Astrocyte (in vitro differentiated cells and primary cell): ENCODE results near the gene CMSS1. TPM values are rescaled to one million over a fixed set of nuclear protein-coding genes. Genes with fewer than 3 reads are reported as not detected.

Experiments used
- DNase-seq: peaks from one replicate; pipeline ENCODE4 v3.0.0-alpha.2; 2010; ENCODE audit warnings: low read depth
- FAIRE-seq: peaks from 2 replicates; lab custom pipeline; 2011; peaks lifted over from hg19 to GRCh38; lab: Jason Lieb, UNC
- H2AFZ ChIP-seq: 2 replicates; pipeline ENCODE4 v1.6.0; 2012; ENCODE audit warnings: low read depth, low read length, inconsistent platforms
- H3K27ac ChIP-seq: 2 replicates; pipeline ENCODE4 v1.5.1; 2011; ENCODE audit warnings: low read depth, low read length, inconsistent platforms
- H3K27me3 ChIP-seq: 2 replicates; pipeline ENCODE4 v1.6.0; 2011; ENCODE audit warnings: low read length, inconsistent platforms; ENCODE audit not compliant: insufficient read depth
- H3K36me3 ChIP-seq: 2 replicates; pipeline ENCODE4 v1.5.1; 2011; ENCODE audit warnings: low read length, inconsistent platforms; ENCODE audit not compliant: insufficient read depth
- H3K4me1 ChIP-seq: 2 replicates; pipeline ENCODE4 v1.5.1; 2011; ENCODE audit warnings: low read length, inconsistent platforms; ENCODE audit not compliant: insufficient read depth
- H3K4me2 ChIP-seq: 2 replicates; pipeline ENCODE4 v1.6.0; 2012; ENCODE audit warnings: low read length, inconsistent platforms
- H3K4me3 ChIP-seq: 2 replicates; pipeline ENCODE4 v1.5.1; 2011; ENCODE audit warnings: low read depth, mild to moderate bottlenecking, low read length, inconsistent platforms; ENCODE audit not compliant: insufficient read depth
- H3K79me2 ChIP-seq: 2 replicates; pipeline ENCODE4 v1.6.0; 2012; ENCODE audit warnings: mild to moderate bottlenecking, low read length, inconsistent platforms; ENCODE audit not compliant: insufficient read depth
- H3K9ac ChIP-seq: 2 replicates; pipeline ENCODE4 v1.6.0; 2012; ENCODE audit warnings: mild to moderate bottlenecking, low read length, inconsistent platforms
- H3K9me3 ChIP-seq: 2 replicates; pipeline ENCODE4 v1.5.1; 2012; ENCODE audit warnings: low read depth, mild to moderate bottlenecking, low read length, inconsistent platforms; ENCODE audit not compliant: insufficient read depth
- H4K20me1 ChIP-seq: 2 replicates; pipeline ENCODE4 v1.6.0; 2012; ENCODE audit warnings: low read length, inconsistent platforms; ENCODE audit not compliant: insufficient read depth
- H3K27ac Mint-ChIP-seq: one replicate; pipeline ENCODE4 v1.8.0; 2021; ENCODE audit warnings: mild to moderate bottlenecking, mixed read lengths; ENCODE audit not compliant: unreplicated experiment
- H3K27me3 Mint-ChIP-seq: one replicate; pipeline ENCODE4 v1.8.0; 2021; ENCODE audit warnings: low read depth, mixed read lengths; ENCODE audit not compliant: unreplicated experiment
- H3K36me3 Mint-ChIP-seq: one replicate; pipeline ENCODE4 v1.8.0; 2021; ENCODE audit warnings: low read depth, mixed read lengths; ENCODE audit not compliant: unreplicated experiment
- H3K4me1 Mint-ChIP-seq: one replicate; pipeline ENCODE4 v1.8.0; 2021; ENCODE audit warnings: low read depth, mixed read lengths; ENCODE audit not compliant: unreplicated experiment
- H3K4me3 Mint-ChIP-seq: one replicate; pipeline ENCODE4 v1.8.0; 2021; ENCODE audit warnings: mild to moderate bottlenecking, moderate library complexity, mixed read lengths; ENCODE audit not compliant: unreplicated experiment
- H3K9me3 Mint-ChIP-seq: one replicate; pipeline ENCODE4 v1.8.0; 2021; ENCODE audit warnings: mild to moderate bottlenecking, mixed read lengths; ENCODE audit not compliant: unreplicated experiment
- CTCF ChIP-seq: IDR thresholded peaks from 2 replicates; pipeline ENCODE4 v1.5.1; 2011; ENCODE audit warnings: low read depth, mild to moderate bottlenecking, inconsistent platforms, low read length, moderate library complexity; ENCODE audit not compliant: insufficient read depth
- EZH2 ChIP-seq: IDR thresholded peaks from 2 replicates; pipeline ENCODE4 v1.6.1; 2012; ENCODE audit warnings: mild to moderate bottlenecking, low read length, inconsistent platforms; ENCODE audit not compliant: insufficient read depth
- total RNA-seq: library from RNA; stranded (reverse); gene quantifications from 2 replicates; pipeline ENCODE4 v1.2.1, GENCODE V29; 2021

The CMSS1 gene
- total RNA-seq, 1 donor from 2014 or later = 12.5 TPM

GRCh38 chr3:99920481-99921376, 103.1 kb downstream of the CMSS1 start:
- Histone ChIP-seq H3K4me3 (no peak overlapping the region), H3K9ac (no peak overlapping the region), H3K4me1 (peaks cover 8% of the 10 kb centered on the region), H3K27ac (no peak overlapping the region), H3K4me2 (no peak overlapping the region), H4K20me1 (no peaks in the 10 kb centered on the region), H2AFZ (no peak overlapping the region), H3K79me2 (no peaks in the 10 kb centered on the region), H3K36me3 (no peaks in the 10 kb centered on the region), H3K9me3 (no peaks in the 10 kb centered on the region), H3K27me3 (no peaks in the 10 kb centered on the region)
- DNase-seq = no peak
- FAIRE-seq = no peak
- no peaks in the 10 kb centered on the region for H3K36me3 Mint-ChIP-seq
- TF ChIP-seq CTCF = no peak
- TF ChIP-seq EZH2 = no peak
- H3K4me3 Mint-ChIP-seq = no peak overlapping the region
- no peaks in the 10 kb centered on the region for H3K27me3 Mint-ChIP-seq
- peak overlapping the region; percentile 72 for H3K27ac Mint-ChIP-seq
- H3K4me1 Mint-ChIP-seq = peaks cover 18% of the 10 kb centered on the region
- H3K9me3 Mint-ChIP-seq = no peaks in the 10 kb centered on the region

- peaks cover 11% of the 10 kb centered on the region for H3K4me1 ChIP-seq
- Mint-ChIP-seq H3K4me3 (no peak overlapping the region), H3K9me3 (no peaks in the 10 kb centered on the region), H3K36me3 (no peaks in the 10 kb centered on the region), H3K27me3 (no peaks in the 10 kb centered on the region), H3K27ac (peak overlapping the region; percentile 72), H3K4me1 (peaks cover 22% of the 10 kb centered on the region)
- H3K27ac ChIP-seq = no peak overlapping the region
- H3K79me2 ChIP-seq = no peaks in the 10 kb centered on the region
- H4K20me1 ChIP-seq = no peaks in the 10 kb centered on the region
- DNase-seq = no peak
- H3K27me3 ChIP-seq = no peaks in the 10 kb centered on the region
- no peak overlapping the region for H3K4me2 ChIP-seq
- TF ChIP-seq EZH2 = no peak
- no peak for TF ChIP-seq CTCF
- H3K9me3 ChIP-seq = no peaks in the 10 kb centered on the region
- H3K9ac ChIP-seq = no peak overlapping the region
- no peak overlapping the region for H3K4me3 ChIP-seq
- H3K36me3 ChIP-seq = no peaks in the 10 kb centered on the region
- no peak for FAIRE-seq
- no peak overlapping the region for H2AFZ ChIP-seq
These were observed 103.7 kb downstream of the CMSS1 start for GRCh38 chr3:99921377-99921695.

- Histone ChIP-seq H3K27me3 (no peaks in the 10 kb centered on the region), H3K4me3 (no peak overlapping the region), H3K4me2 (no peak overlapping the region), H3K4me1 (peaks cover 11% of the 10 kb centered on the region), H4K20me1 (no peaks in the 10 kb centered on the region), H3K36me3 (no peaks in the 10 kb centered on the region), H3K9me3 (no peaks in the 10 kb centered on the region), H3K79me2 (no peaks in the 10 kb centered on the region), H2AFZ (no peak overlapping the region), H3K9ac (no peak overlapping the region), H3K27ac (no peak overlapping the region)
- Mint-ChIP-seq H3K4me1 (peaks cover 22% of the 10 kb centered on the region), H3K4me3 (no peak overlapping the region), H3K27me3 (no peaks in the 10 kb centered on the region), H3K36me3 (no peaks in the 10 kb centered on the region), H3K9me3 (no peaks in the 10 kb centered on the region), H3K27ac (peak overlapping the region; percentile 8)
- no peak for FAIRE-seq
- DNase-seq = no peak
- no peak for TF ChIP-seq EZH2
- no peak for TF ChIP-seq CTCF
These were observed 104.3 kb downstream of the CMSS1 start for GRCh38 chr3:99921986-99922385.
